BJ (cell line): ENCODE results near the gene EIF4E1B. TPM values are rescaled to one million over a fixed set of nuclear protein-coding genes. Genes with fewer than 3 reads are reported as not detected.

ENCODE experiments used
- CTCF ChIA-PET: fragments of 350-600 bp; formaldehyde crosslinking; extraction: SDS; loops from one replicate; lab custom pipeline; 2021; ENCODE audit warnings: antibody characterized with exemption, inconsistent platforms; lab: Yijun Ruan, JAX
- POLR2A ChIA-PET: fragments of 300-600 bp; sonication (Branson Sonifier 250); formaldehyde crosslinking; extraction: SDS; loops from one replicate; lab custom pipeline; 2021; ENCODE audit warnings: antibody characterized with exemption; lab: Charles Lee
- DNase-seq: peaks from one replicate; pipeline ENCODE4 v3.0.0-alpha.2; 2011; ENCODE audit warnings: low read depth
- H3K27me3 ChIP-seq: 2 replicates; pipeline ENCODE4 v1.6.0; 2011; ENCODE audit warnings: low read length; ENCODE audit not compliant: control insufficient read depth, insufficient read depth
- H3K36me3 ChIP-seq: 2 replicates; pipeline ENCODE4 v1.5.1; 2011; ENCODE audit warnings: low read length; ENCODE audit not compliant: control insufficient read depth, insufficient read depth
- H3K4me3 ChIP-seq: 2 replicates; pipeline ENCODE4 v1.5.1; 2011; ENCODE audit warnings: low read depth, mild to moderate bottlenecking, control low read depth, low read length
- polyA plus RNA-seq: library from polyadenylated mRNA; depleted of rRNA; stranded (reverse); fragments of >200 nt; gene quantifications from 2 replicates; pipeline ENCODE4 v1.2.3, GENCODE V29; 2011
- TF ChIP-seq, protein P1 (sequence below): IDR thresholded peaks from 2 replicates; pipeline ENCODE4 v1.5.1; 2011; ENCODE audit warnings: low read depth, mild to moderate bottlenecking, control low read depth, inconsistent platforms, low read length, moderate library complexity; ENCODE audit not compliant: insufficient read depth

Gene EIF4E1B
- polyA plus RNA-seq, 1 experiment = not detected

DNA sequence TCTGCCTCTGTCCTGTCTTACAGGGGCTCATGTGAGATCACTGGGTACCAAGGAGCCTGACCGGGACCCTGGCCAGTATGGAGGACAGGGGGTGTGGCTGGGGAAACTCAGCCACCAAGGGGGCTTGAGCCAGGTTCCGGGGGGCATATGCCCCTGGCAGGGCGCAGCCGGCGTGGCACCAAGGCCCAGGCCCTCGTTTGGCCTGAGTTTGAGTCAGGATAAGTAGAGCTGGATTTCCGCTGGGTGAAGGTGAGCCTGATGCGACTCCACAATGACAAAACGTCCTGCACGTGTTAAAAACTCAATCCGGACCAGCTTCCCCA, 16.2 kb downstream of the EIF4E1B start:
- Histone ChIP-seq H3K36me3 (no peaks in the 10 kb centered on the region), H3K4me3 (peak overlapping the region; percentile 22), H3K27me3 (no peaks in the 10 kb centered on the region)
- POLR2A ChIA-PET = interaction anchor here (1.0 kb wide), 1 partner anchor 14 kb away, joined by 3 read pairs; no protein-coding TSS in a partner anchor
- no peak for DNase-seq
- CTCF ChIA-PET = interaction anchor here (0.8 to 7.4 kb wide), 6 partner anchors 13 to 240 kb away, joined by 3 to 68 read pairs (median 4); partner anchors contain the start of genes EIF4E1B and SNCB
- TF ChIP-seq, protein P1, sequence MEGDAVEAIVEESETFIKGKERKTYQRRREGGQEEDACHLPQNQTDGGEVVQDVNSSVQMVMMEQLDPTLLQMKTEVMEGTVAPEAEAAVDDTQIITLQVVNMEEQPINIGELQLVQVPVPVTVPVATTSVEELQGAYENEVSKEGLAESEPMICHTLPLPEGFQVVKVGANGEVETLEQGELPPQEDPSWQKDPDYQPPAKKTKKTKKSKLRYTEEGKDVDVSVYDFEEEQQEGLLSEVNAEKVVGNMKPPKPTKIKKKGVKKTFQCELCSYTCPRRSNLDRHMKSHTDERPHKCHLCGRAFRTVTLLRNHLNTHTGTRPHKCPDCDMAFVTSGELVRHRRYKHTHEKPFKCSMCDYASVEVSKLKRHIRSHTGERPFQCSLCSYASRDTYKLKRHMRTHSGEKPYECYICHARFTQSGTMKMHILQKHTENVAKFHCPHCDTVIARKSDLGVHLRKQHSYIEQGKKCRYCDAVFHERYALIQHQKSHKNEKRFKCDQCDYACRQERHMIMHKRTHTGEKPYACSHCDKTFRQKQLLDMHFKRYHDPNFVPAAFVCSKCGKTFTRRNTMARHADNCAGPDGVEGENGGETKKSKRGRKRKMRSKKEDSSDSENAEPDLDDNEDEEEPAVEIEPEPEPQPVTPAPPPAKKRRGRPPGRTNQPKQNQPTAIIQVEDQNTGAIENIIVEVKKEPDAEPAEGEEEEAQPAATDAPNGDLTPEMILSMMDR = no peak

DNA sequence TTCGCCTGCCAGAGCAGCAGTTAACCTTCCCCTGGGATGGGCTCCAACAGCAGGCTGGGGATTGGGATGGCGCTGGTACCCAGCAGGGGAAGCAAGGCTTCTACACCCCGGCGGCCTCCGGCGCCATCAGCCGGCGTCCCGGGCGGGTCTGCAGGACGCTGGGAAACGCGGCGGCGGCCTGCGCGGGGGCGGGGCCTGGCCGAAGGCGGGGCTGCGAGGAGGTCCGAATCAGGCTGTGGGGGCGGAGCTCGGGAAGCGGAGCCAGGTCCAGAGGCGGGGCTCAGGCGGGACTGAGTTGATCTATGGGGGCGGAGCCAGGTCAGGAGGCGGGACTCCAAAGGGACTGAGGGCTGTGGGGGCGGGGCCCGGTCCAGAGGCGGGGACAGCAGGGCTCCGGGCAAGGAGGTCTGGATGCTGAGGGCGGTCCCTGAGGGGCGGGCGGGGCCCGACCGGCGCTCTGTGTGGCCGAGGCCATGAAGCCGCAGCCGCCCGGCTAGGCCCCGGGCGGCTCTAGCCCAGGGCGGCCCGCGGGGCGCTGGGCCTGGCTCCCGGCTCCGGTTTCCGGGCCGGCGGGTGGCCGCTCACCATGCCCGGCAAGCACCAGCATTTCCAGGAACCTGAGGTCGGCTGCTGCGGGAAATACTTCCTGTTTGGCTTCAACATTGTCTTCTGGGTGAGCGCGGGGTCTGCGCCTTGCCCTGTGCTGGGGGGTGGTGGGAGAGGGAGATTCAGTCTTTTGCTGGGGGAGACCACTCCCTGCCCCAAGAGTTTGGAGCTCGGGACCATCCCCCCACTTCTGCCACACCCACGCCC, 16.8 kb downstream of the EIF4E1B start, which contains the start of gene TSPAN17:
TSS of gene TSPAN17 (plus strand) at position 455 of the 813 bp plus-strand sequence. CDS start at position 587, 132 bp downstream.
- Histone ChIP-seq H3K4me3 (peak within 1 kb of the TSS; percentile 68), H3K27me3 (no peaks in the 10 kb centered on the region), H3K36me3 (no peaks in the 10 kb centered on the region)
- CTCF ChIA-PET = interaction anchor here (0.6 to 7.4 kb wide), 8 partner anchors 9 to 240 kb away, joined by 3 to 68 read pairs (median 4); partner anchors contain the start of genes EIF4E1B and SNCB
- peak; percentile 93 for DNase-seq
- POLR2A ChIA-PET = interaction anchor here (1.0 kb wide), 1 partner anchor 13 kb away, joined by 3 read pairs; no protein-coding TSS in a partner anchor
- TF ChIP-seq, protein P1 = peak; percentile 33

- CTCF ChIA-PET = interaction anchor here (0.8 to 7.4 kb wide), 3 partner anchors 9 to 74 kb away, joined by 3 to 68 read pairs (median 3); no protein-coding TSS in a partner anchor
- POLR2A ChIA-PET = no interaction called here
- H3K36me3 ChIP-seq = 0 out of 2 replicates have a peak, but pooled peaks cover 1% of the 10 kb centered on the region
- H3K27me3 ChIP-seq = no peaks in the 10 kb centered on the region
- DNase-seq = no peak
- H3K4me3 ChIP-seq = peak overlapping the region; percentile 68
- TF ChIP-seq, protein P1 = no peak
Measured at GRCh38 chr5:176647843-176648473, 17.5 kb downstream of the EIF4E1B start.

GRCh38 chr5:176648474-176649194, 18.2 kb downstream of the EIF4E1B start:
- Histone ChIP-seq H3K4me3 (peak overlapping the region; percentile 68), H3K27me3 (no peaks in the 10 kb centered on the region), H3K36me3 (0 out of 2 replicates have a peak, but pooled peaks cover 1% of the 10 kb centered on the region)
- CTCF ChIA-PET = interaction anchor here (0.8 to 7.4 kb wide), 3 partner anchors 8 to 75 kb away, joined by 3 to 68 read pairs (median 3); no protein-coding TSS in a partner anchor
- DNase-seq = no peak
- TF ChIP-seq, protein P1 = no peak
- POLR2A ChIA-PET = no interaction called here
